Astrocyte of the spinal cord (primary cell): Measurements from ENCODE around the gene PLA2G4D.

Source experiments
- DNase-seq: peaks from one replicate; pipeline ENCODE4 v3.0.0; 2011; ENCODE audit warnings: low read depth, low spot score
- H3K4me3 ChIP-seq: 2 replicates; pipeline ENCODE4 v1.5.1; 2011; ENCODE audit warnings: low read depth, mild to moderate bottlenecking, low read length, moderate library complexity
- CTCF ChIP-seq: IDR thresholded peaks from 2 replicates; pipeline ENCODE4 v1.5.1; 2012; ENCODE audit warnings: low read depth, mild to moderate bottlenecking, low read length, inconsistent platforms
- in situ Hi-C: cut with HindIII; loops from 2 replicates; pipeline ENCODE4 v1.10.0; 2017; ENCODE audit warnings: low sequenced_read_pairs

Gene PLA2G4D

DNA sequence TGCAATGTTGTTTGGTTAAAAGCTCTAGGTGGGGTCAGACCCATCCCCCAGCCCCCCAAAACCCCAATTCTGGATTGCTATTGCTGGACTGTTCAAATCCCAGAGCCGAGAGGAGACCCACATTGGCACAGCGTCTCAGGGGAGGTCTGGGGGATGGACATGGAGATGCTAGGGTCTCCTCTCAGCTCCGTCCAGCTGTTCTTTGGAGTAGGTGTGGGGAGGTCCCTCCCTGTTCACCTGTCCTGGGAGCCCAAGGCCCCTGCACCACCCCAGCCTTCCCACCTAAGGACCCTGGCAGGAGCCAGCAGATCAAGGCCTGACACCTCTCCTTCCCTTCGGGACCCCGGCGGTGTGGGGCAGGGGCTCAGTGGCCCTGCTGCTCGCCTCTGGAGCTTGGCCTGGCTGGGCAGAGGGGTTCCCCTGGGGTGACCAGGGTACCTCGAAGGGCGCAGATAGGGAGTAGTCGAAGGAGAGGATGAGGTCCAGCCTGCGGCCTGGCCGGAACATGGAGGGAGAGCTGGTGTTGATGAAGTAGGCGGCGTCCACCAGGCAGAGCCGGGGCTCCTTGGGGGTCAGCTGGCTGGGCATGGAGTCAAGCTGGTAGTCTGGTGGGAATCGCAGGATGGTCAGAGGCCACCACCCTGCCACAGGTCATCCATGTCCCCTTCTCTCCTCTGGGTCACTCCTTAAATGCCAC, 23.9 kb downstream of the PLA2G4D start:
- in situ Hi-C loops, result no loop called here
- no peak for TF ChIP-seq CTCF
- no peak for DNase-seq
- no peak overlapping the region for H3K4me3 ChIP-seq

DNA sequence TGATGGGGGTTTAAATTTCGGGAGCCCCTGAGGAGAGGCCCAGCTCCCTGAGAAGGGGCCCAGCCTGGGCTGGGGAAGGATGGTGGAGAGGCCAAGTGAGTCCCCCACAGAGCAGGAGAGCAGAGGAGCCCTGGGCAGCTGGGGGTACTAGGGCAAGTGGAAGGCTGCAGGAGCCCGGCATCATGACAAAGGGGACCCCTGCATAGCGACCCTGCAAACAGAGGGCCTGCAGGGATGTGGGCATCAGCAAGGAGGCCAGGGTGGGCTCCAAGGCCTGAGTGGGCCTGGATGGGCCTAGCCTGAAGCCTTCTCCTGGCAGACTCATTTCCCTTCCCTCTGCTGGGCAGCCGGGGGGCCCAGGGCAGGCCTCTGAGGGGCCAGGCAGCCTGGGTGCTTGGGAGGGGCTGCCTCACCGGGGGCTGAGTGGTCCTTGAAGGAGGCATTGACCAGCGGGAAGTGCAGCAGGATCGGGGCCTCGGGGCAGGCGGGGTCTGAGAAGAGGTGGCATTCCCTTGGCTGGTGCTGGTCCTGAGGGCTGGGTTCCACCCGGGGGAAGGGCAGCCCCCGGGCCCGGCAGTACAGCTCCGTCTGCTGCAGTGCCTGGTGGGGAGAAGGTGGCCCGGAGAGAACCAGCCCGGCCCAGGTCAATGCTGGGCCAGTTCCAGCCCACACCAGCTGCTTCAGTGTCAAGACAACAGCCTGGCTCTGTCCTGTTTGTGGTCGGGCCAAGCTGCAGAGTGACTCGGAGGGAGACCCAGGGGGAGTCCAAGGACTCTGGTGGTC, 24.7 kb downstream of the PLA2G4D start:
- no peak for TF ChIP-seq CTCF
- H3K4me3 ChIP-seq, result no peak overlapping the region
- in situ Hi-C loops, result no loop called here
- DNase-seq, result no peak

DNA sequence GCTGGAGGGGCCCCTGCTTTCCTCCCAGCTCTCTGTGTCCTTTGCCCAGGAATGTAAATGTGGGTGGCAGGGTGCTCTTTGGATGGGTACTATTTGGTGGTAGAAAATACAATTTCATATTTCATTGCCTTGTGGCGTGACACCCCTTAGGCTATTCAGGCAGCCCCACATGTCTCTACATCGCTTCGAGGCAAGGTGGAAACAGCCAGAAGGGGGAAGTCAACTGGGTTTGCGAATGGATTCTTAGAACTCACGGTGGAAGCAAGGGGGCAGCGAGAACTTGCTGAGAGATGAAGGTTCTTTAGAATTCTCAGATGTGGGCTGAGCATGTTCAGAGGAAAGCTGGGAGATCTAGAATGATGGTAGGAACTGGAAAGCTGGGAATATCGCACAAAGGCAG, 25.3 kb downstream of the PLA2G4D start:
- no peak for TF ChIP-seq CTCF
- no peak for DNase-seq
- in situ Hi-C loops, result no loop called here
- no peak overlapping the region for H3K4me3 ChIP-seq

GRCh38 chr15:42068601-42069000, 25.8 kb downstream of the PLA2G4D start:
- no peak for DNase-seq
- in situ Hi-C loops, result no loop called here
- H3K4me3 ChIP-seq, result no peak overlapping the region
- no peak for TF ChIP-seq CTCF

DNA sequence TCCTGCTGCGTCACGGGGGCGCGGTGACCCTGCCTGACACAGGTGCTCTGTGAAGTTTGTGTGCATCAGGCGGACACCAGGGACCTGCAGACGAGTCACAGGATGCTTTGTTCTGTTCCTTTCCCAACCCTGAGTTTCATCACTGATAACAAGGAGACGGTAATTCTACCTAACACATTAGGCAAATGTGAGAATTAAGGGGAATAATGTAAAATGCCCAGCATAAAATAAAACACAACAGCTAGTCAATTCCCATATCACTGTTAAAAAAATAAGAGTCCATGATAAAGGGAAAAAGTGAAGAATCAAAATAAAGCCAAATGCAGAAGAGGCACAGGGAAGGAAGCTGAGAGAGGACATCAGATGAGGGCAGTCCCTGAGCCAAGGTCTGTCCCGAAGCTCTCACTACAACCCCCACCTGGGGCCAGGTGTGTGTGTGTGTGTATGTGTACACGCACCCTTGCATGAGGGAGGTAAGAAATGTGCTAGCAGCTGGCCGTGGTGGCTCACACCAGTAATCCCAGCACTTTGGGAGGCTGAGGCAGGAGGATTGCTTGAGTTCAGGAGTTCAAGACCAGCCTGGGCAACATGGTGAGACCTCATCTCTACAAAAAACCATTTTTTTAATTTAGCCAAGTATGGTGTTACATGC, 27.5 kb downstream of the PLA2G4D start:
- no peak for TF ChIP-seq CTCF
- no peak for DNase-seq
- in situ Hi-C loops, result no loop called here
- H3K4me3 ChIP-seq, result no peak overlapping the region

DNA sequence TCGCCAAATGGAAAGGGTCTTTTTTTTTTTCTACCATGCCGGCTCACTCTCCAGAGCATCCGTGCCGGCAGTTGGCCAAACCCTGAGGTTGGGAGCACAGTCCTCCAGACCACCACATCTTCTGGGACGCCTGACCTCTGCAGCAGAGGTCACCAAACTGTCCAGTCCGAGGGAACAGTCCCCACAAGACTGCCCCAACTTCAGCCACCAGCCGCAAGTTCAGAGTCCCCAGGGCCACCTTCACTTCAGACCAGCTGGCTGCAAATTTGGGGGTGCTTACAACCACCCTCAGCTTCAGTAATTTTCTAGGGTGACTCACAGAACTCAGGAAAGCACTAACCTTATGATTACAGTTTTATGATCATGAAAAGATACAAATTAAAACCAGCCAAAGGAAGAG, 28.9 kb downstream of the PLA2G4D start:
- no peak for DNase-seq
- TF ChIP-seq CTCF, result no peak
- in situ Hi-C loops, result no loop called here
- H3K4me3 ChIP-seq, result no peak overlapping the region
